Thymus (tissue), 11 donors: Measurements from ENCODE around the gene FSTL5. TPM values are rescaled to one million over a fixed set of nuclear protein-coding genes. Genes with fewer than 3 reads are reported as not detected.
"Not testable (repeated sequence)": the region's sequence is repeated elsewhere in the genome, so short reads cannot be mapped to it uniquely, and the experiment has no call there.

ENCODE experiments used
- DNase-seq, 9 donors: peaks; one replicate each; pipeline ENCODE4 v3.0.0-alpha.2; 2013; ENCODE audit warnings: low spot score in 9 of 9, low read depth in 6 of 9, missing footprints in 1 of 9
- H3K27ac ChIP-seq, 2 donors: one replicate each; pipeline ENCODE4 v1.5.1; 2013; ENCODE audit warnings: control low read depth in 1 of 2, low read depth in 1 of 2, low read length in 1 of 2, mild to moderate bottlenecking in 1 of 2, moderate library complexity in 1 of 2
- H3K27me3 ChIP-seq, 2 donors: one replicate each; pipeline ENCODE4 v1.5.1; 2013; ENCODE audit warnings: low read length in 1 of 2; ENCODE audit not compliant: control insufficient read depth in 2 of 2, insufficient read depth in 1 of 2
- H3K36me3 ChIP-seq, 2 donors: one replicate each; pipeline ENCODE4 v1.5.1; 2013; ENCODE audit warnings: low read length in 1 of 2, mild to moderate bottlenecking in 1 of 2, moderate library complexity in 1 of 2; ENCODE audit not compliant: control insufficient read depth in 2 of 2, insufficient read depth in 2 of 2
- H3K4me1 ChIP-seq, 2 donors: one replicate each; pipeline ENCODE4 v1.5.1; 2013; ENCODE audit warnings: low read length in 2 of 2; ENCODE audit not compliant: control insufficient read depth in 2 of 2, insufficient read depth in 2 of 2
- H3K4me3 ChIP-seq, 2 donors: one replicate each; pipeline ENCODE4 v1.5.1; 2013; ENCODE audit warnings: low read length in 2 of 2, control low read depth in 1 of 2, mild to moderate bottlenecking in 1 of 2
- H3K9me3 ChIP-seq, 2 donors: one replicate each; pipeline ENCODE4 v1.5.1; 2013; ENCODE audit warnings: low read length in 1 of 2, mild to moderate bottlenecking in 1 of 2; ENCODE audit not compliant: control insufficient read depth in 2 of 2, insufficient read depth in 1 of 2
- WGBS: extraction: QIAGEN DNeasy Blood & Tissue Kit; methylation state at CpG from one replicate; pipeline ENCODE4 v1.1.7; 2013; 5-methylcytosine and 5-hydroxymethylcytosine counted together
- polyA plus RNA-seq: library from polyadenylated mRNA; stranded (reverse); fragments of 200-250 nt; gene quantifications from one replicate; pipeline ENCODE4 v1.2.3, GENCODE V29; 2013
- total RNA-seq: library from RNA; stranded (reverse); fragments of 120-200 nt; gene quantifications from one replicate; pipeline ENCODE4 v1.2.4, GENCODE V29; 2013
- donor health status: healthy.

Gene FSTL5
- total and polyA plus RNA-seq, 2 donors = 0.05 to 0.07 TPM

DNA sequence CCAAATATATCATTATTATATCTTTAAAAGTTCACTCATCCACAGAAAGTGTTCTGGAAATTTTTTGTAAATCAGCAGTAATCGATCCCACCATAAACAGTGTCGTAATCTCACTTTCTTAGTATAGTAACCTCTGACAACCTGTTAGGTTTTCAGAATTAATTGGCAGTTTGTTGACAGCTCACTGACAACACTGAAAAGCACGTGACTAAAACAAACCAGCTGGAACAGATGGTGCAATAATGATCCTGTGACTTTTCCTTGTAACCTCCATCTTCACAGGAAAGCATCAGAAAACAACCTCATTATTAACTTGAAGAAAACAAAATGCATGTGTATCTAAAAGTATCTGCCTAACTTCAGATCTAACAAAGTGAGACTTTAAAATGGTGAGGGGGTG is 48.5 kb downstream of the FSTL5 start:
- H3K4me3 ChIP-seq = no peak overlapping the region
- no peaks in the 10 kb centered on the region for H3K36me3 ChIP-seq
- no peaks in the 10 kb centered on the region for H3K4me1 ChIP-seq
- H3K9me3 ChIP-seq = no peaks in the 10 kb centered on the region
- no peaks in the 10 kb centered on the region for H3K27me3 ChIP-seq
- no peak overlapping the region for H3K27ac ChIP-seq
- no peak for DNase-seq
- WGBS = 60% methylated on average over 3 of the region's 3 CpGs

DNA sequence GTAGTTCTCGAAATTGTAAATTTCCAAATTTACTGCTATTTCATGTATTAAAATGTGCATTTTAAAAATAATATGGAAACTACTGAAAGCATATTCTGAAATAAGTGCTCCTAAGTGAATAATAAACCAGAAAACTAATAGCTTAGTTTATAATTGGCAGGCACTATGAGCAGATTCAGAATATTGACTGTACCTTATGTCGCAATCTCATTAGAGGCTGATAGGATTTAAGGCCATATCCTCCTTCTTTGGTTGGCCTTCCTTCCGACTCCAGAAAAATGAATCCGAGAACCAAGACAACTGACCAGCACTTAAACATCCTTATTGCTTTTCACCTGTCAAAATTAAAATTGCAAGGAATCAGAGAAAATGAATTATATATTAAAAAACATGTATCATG is 52.7 kb downstream of the FSTL5 start:
- H3K27ac ChIP-seq = no peak overlapping the region

DNA sequence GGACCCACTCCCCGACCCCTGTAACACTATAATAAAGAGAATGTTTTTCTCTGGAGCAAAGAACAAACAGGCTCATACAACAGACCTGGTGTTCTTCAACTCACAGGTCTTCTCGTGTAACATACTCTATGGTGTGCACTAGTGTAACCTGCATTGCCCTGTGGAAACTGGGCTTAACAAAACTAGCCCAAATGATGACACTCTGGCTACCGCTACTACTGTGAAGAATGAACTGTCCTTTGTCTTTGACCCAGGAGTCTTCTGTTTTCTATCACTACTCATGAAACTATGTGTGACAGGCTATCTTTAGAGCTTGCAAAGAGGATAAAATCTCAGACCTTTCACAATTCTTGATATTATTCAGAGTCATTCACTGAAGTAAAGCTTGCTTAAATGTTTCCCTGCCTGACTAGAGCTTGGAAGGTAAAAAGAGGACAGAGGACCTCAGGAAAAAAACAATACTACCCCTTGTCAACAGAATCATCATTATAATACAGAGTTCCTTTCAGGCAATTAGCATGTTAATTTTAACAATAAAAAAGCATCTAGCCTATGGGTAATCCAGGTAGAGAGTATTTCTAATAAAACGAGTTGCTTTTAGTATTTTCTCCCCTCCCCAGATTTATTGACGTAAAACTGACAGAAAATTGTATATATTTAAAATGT is 59.2 kb downstream of the FSTL5 start:
- 64% methylated on average over 5 of the region's 5 CpGs for WGBS
- H3K4me3 ChIP-seq = no peak overlapping the region
- no peak for DNase-seq
- H3K4me1 ChIP-seq = no peaks in the 10 kb centered on the region
- H3K27ac ChIP-seq = no peak overlapping the region
- no peaks in the 10 kb centered on the region for H3K36me3 ChIP-seq
- H3K9me3 ChIP-seq = no peaks in the 10 kb centered on the region
- no peaks in the 10 kb centered on the region for H3K27me3 ChIP-seq

More for the DNA sequence above, 52.7 kb downstream of the FSTL5 start:
- H3K27me3 ChIP-seq = no peaks in the 10 kb centered on the region
- H3K9me3 ChIP-seq = no peaks in the 10 kb centered on the region
- 95% methylated on average over 4 of the region's 4 CpGs for WGBS
- DNase-seq = no peak
- no peaks in the 10 kb centered on the region for H3K36me3 ChIP-seq
- no peaks in the 10 kb centered on the region for H3K4me1 ChIP-seq
- H3K4me3 ChIP-seq = no peak overlapping the region

DNA sequence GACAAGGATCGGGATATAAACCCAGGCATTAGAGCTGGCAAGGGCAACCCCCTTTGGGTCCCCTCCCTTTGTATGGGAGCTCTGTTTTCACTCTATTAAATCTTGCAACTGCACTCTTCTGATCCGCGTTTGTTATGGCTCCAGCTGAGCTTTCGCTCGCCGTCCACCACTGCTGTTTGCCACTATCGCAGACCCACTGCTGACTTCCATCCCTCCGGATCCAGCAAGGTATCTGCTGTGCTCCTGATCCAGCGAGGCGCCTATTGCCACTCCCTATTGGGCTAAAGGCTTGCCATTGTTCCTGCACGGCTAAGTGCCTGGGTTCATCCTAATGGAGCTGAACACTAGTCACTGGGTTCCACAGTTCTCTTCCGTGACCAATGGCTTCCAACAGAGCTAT is 59.9 kb downstream of the FSTL5 start:
- H3K27ac ChIP-seq, DNase-seq, H3K36me3 ChIP-seq, H3K4me1 ChIP-seq, H3K9me3 ChIP-seq, H3K27me3 ChIP-seq, H3K4me3 ChIP-seq: not testable (repeated sequence)
- WGBS = 96% methylated on average over 12 of the region's 12 CpGs

DNA sequence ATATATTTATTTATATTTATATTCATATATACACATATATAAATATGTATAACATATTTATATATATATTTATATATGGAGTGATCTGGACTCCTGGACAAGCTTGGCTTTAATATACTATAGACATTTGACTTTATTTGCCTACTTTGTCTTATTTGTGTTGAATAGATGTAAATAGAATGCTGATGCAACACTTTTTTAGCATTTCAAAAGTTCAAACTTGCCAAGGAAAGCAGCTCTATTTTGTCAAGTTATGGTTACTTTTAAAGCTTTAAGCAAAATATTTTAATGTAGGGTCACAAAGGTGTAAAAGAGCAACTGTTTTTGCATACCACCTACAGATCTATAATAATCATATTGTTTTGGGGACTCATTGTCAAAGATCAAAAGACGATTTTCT is 61.1 kb downstream of the FSTL5 start:
- DNase-seq = no peak
- WGBS = 83% methylated on average over 1 of the region's 1 CpG
- H3K9me3 ChIP-seq = no peaks in the 10 kb centered on the region
- no peaks in the 10 kb centered on the region for H3K27me3 ChIP-seq
- no peaks in the 10 kb centered on the region for H3K4me1 ChIP-seq
- no peak overlapping the region for H3K4me3 ChIP-seq
- H3K36me3 ChIP-seq = no peaks in the 10 kb centered on the region
- H3K27ac ChIP-seq = no peak overlapping the region

DNA sequence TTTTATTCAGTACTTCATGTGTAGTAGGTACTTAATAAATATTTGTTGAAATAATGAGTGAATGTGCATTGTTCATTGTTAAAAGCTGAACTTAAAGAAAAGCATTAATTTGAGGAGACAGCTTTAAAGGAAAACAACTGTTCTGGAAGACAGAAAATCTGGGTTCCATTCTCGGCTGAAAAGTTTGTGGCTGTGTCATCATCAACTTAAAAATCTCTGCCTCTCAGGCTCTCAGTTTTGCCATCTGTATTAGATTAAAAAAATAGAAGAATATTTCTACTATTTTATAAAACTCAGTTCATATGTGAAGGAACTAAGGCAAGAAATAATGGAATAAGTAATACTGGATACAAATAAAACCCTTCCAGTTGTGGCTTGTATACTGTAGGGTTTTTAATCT is 62.5 kb downstream of the FSTL5 start:
- no peaks in the 10 kb centered on the region for H3K9me3 ChIP-seq

DNA sequence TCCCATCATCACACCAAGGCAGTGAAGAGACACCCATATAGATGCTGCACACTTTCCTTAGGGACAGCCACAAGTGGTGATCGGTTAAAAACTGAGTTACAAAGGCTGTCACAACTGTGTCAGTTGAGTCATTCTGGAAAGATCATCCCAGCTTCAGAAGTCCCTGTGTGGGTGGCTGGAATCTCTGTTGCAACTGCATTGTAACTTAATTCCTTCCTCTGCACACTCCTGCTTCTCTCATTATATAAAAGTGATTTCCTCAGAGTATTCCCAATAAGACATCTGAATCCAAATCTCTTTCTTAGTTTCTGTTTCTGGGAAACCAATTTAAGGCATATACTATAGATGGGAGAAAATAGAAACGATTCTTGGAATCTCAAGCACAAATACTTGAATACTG is 88.1 kb downstream of the FSTL5 start:
- no peak for DNase-seq
- Histone ChIP-seq H3K27me3 (no peaks in the 10 kb centered on the region), H3K4me1 (no peaks in the 10 kb centered on the region), H3K27ac (no peak overlapping the region), H3K36me3 (no peaks in the 10 kb centered on the region), H3K9me3 (no peaks in the 10 kb centered on the region), H3K4me3 (no peak overlapping the region)
- WGBS = 87% methylated on average over 2 of the region's 2 CpGs

More for the DNA sequence above, 62.5 kb downstream of the FSTL5 start:
- Histone ChIP-seq H3K4me1 (no peaks in the 10 kb centered on the region), H3K36me3 (no peaks in the 10 kb centered on the region), H3K27ac (no peak overlapping the region), H3K4me3 (no peak overlapping the region), H3K27me3 (no peaks in the 10 kb centered on the region)
- WGBS = 89% methylated on average over 1 of the region's 1 CpG
- no peak for DNase-seq

DNA sequence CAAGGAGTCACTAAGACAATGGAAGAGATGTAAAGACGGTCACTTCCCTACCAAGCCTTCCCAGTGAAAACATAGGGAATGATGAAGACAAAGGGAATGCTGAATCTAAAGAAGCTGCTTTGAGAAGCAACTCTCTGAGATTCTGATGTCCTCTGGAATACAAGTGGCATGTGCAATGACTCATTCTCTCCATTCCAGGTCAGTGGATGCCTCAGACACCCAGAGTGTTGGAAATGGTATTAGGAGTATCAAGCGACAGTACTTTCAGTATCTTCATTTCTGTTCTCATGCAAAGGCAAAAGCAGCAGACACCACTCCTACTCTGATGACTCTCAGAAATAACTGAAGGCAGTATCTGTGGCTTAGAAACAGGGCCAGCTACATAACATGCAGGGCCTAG is 102.6 kb downstream of the FSTL5 start:
- no peaks in the 10 kb centered on the region for H3K36me3 ChIP-seq
- no peaks in the 10 kb centered on the region for H3K27me3 ChIP-seq
- H3K27ac ChIP-seq = no peak overlapping the region
- 94% methylated on average over 2 of the region's 2 CpGs for WGBS
- no peaks in the 10 kb centered on the region for H3K9me3 ChIP-seq
- H3K4me1 ChIP-seq = no peaks in the 10 kb centered on the region
- H3K4me3 ChIP-seq = no peak overlapping the region
- no peak for DNase-seq

DNA sequence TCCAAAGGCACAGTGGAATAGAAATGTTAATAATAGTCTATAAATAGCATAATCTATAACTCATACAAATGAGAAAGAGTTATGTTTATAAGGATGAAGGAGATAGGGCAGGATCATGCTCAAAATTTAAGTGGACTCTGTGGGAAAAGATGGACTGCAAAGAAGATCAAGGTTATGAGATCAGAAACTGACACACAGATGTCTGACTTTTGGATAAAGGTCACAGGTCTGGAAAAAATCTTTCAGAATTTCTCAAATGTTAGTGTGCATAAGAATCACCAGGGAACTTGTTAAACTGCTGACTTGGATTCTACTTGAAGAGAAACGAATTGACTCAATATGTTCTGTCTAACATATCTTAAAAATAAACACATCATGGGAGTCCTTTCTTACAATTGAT is 104.1 kb downstream of the FSTL5 start:
- WGBS = 68% methylated on average over 1 of the region's 1 CpG
- no peak overlapping the region for H3K27ac ChIP-seq
- H3K27me3 ChIP-seq = no peaks in the 10 kb centered on the region
- no peaks in the 10 kb centered on the region for H3K4me1 ChIP-seq
- H3K36me3 ChIP-seq = no peaks in the 10 kb centered on the region
- H3K4me3 ChIP-seq = no peak overlapping the region
- DNase-seq = no peak
- no peaks in the 10 kb centered on the region for H3K9me3 ChIP-seq

DNA sequence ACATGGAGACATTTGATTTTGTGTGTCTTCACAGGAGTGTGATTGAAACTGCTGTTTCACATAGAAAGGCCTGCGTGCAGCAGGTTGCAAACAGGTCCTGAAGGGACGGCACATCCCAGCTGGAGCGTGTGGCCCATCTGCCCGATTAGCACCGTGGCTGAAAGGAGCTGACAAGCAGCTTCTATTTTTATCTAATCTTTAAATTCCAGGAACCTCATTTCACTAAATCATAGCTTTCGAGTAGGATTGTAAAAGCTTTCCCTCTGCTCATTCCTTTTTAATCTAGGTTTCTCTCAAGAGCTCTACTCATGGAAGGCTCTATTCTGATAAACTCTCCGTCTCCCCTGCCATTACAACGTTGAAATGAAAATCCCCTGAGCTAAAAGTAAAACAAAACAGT is 106.8 kb downstream of the FSTL5 start:
- no peak for DNase-seq

More for the DNA sequence above, 106.8 kb downstream of the FSTL5 start:
- no peaks in the 10 kb centered on the region for H3K27me3 ChIP-seq
- no peaks in the 10 kb centered on the region for H3K36me3 ChIP-seq
- H3K4me1 ChIP-seq = no peaks in the 10 kb centered on the region
- no peak overlapping the region for H3K4me3 ChIP-seq
- H3K27ac ChIP-seq = no peak overlapping the region
- 85% methylated on average over 8 of the region's 8 CpGs for WGBS
- no peaks in the 10 kb centered on the region for H3K9me3 ChIP-seq
